ENCODE data around the gene MYO16. TPM values are rescaled to one million over a fixed set of nuclear protein-coding genes. Genes with fewer than 3 reads are reported as not detected.

The MYO16 gene
- total RNA-seq, 1 donor from 2014 or later, result 2.3 TPM

DNA sequence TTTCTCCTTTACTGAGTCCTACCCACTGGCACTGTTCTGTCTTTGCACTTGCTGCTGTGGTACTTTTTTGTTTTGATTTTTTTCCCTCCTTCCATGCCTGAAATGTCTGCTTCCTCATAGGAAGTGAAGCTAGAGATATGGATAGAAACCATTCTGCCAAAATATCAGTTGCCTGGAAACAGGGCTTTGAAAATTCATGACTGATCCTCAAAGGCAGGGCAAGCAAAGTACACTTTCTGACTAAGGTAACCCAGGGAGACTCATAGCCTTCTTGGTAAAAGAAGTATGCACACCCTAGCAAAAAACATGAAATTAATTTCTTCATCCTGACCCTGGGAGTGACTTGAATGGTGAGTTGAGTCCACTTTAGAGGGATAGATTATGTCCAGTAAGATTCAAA lies 329.8 kb downstream of the MYO16 start:
- no peak for DNase-seq (ENCODE audit: low spot score, unreplicated experiment)
- H3K4me3 Mint-ChIP-seq (ENCODE audit: low read depth), result no peak overlapping the region
- H3K4me1 Mint-ChIP-seq (ENCODE audit: low read depth), result peaks cover 5% of the 10 kb centered on the region
- TF ChIP-seq, protein P1, sequence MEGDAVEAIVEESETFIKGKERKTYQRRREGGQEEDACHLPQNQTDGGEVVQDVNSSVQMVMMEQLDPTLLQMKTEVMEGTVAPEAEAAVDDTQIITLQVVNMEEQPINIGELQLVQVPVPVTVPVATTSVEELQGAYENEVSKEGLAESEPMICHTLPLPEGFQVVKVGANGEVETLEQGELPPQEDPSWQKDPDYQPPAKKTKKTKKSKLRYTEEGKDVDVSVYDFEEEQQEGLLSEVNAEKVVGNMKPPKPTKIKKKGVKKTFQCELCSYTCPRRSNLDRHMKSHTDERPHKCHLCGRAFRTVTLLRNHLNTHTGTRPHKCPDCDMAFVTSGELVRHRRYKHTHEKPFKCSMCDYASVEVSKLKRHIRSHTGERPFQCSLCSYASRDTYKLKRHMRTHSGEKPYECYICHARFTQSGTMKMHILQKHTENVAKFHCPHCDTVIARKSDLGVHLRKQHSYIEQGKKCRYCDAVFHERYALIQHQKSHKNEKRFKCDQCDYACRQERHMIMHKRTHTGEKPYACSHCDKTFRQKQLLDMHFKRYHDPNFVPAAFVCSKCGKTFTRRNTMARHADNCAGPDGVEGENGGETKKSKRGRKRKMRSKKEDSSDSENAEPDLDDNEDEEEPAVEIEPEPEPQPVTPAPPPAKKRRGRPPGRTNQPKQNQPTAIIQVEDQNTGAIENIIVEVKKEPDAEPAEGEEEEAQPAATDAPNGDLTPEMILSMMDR (IDR thresholded peaks at IDR 0.05; ENCODE audit: unreplicated experiment), result no peak
- no peak overlapping the region for H3K27ac Mint-ChIP-seq
- H3K27me3 Mint-ChIP-seq, result peaks cover 4% of the 10 kb centered on the region
- H3K9me3 Mint-ChIP-seq (ENCODE audit: low read depth), result no peaks in the 10 kb centered on the region
- no peaks in the 10 kb centered on the region for H3K36me3 Mint-ChIP-seq (ENCODE audit: insufficient read depth)

DNA sequence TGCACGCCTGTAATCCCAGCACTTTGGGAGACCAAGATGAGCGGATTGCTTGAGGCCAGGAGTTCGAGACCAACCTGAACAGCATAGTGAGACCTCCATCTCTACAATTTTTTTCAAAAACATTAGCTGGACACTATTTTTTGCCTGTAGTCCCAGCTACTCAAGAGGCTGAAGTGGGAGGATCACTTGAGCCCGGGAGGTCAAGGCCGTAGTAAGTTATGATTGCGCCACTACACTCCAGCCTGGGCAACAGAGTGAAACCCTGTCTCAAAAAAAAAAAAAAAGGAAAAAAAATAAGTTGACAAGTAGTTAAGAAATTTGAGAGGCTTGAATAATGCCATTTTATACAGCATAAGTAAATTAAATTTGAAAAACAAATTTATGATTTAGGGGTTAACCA lies 330.6 kb downstream of the MYO16 start:
- Mint-ChIP-seq H3K27me3 (peaks cover 4% of the 10 kb centered on the region), H3K36me3 (ENCODE audit: insufficient read depth) (no peaks in the 10 kb centered on the region), H3K9me3 (ENCODE audit: low read depth) (no peaks in the 10 kb centered on the region), H3K4me3 (ENCODE audit: low read depth) (no peak overlapping the region), H3K27ac (no peak overlapping the region), H3K4me1 (ENCODE audit: low read depth) (peaks cover 5% of the 10 kb centered on the region)
- TF ChIP-seq, protein P1 (IDR thresholded peaks at IDR 0.05; ENCODE audit: unreplicated experiment), result no peak
- no peak for DNase-seq (ENCODE audit: low spot score, unreplicated experiment)

DNA sequence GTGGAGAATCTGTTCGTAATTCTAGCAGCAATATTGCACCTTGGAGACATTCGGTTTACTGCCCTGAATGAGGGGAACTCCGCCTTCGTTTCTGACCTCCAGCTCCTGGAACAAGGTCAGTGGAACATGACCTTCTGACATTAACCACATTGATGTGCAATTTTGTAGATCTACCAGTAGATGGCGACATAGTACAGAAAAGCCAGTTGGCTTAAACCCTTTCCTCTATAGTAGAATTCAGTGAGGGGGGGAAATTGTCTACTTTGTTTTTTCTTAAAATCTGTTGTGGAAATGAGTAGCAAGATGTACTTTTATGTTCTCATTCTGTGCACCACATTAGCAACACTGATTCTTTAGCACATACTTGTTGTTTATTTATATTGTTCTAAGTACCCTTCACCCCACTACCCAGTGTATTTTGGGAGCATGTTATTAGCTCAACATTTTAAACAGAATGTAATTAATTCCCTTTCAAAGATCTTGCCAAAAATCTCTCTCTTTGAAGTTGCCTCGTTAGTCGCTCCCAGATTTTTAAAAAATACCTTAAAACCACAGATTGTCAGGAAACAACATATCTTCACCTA lies 332.2 kb downstream of the MYO16 start:
- H3K9me3 Mint-ChIP-seq (ENCODE audit: low read depth), result no peaks in the 10 kb centered on the region
- no peak for DNase-seq (ENCODE audit: low spot score, unreplicated experiment)
- no peak overlapping the region for H3K27ac Mint-ChIP-seq
- H3K36me3 Mint-ChIP-seq (ENCODE audit: insufficient read depth), result no peaks in the 10 kb centered on the region
- peaks cover 5% of the 10 kb centered on the region for H3K4me1 Mint-ChIP-seq (ENCODE audit: low read depth)
- no peak overlapping the region for H3K4me3 Mint-ChIP-seq (ENCODE audit: low read depth)
- H3K27me3 Mint-ChIP-seq, result no peaks in the 10 kb centered on the region
- TF ChIP-seq, protein P1 (IDR thresholded peaks at IDR 0.05; ENCODE audit: unreplicated experiment), result peak; percentile 89

DNA sequence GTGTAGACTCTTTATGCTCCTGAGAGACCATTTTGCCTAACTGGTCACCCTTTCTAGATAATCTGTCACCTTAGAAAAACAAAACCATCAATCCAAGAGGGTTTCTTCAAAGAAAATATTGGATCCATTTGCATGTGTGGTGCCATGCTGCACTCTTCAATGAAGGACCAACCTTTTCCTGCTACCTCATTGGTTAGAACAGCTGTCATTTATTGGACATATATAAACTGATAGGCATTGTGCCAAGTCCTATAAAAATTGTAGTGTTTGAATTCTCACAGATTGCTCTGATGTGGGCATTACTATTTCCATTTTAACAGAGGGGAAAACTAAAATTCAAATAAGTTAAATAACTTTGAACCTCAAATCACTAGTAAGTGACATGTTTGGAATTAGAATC lies 333.2 kb downstream of the MYO16 start:
- H3K4me3 Mint-ChIP-seq (ENCODE audit: low read depth), result no peak overlapping the region
- TF ChIP-seq, protein P1 (IDR thresholded peaks at IDR 0.05; ENCODE audit: unreplicated experiment), result no peak
- no peak for DNase-seq (ENCODE audit: low spot score, unreplicated experiment)
- H3K27me3 Mint-ChIP-seq, result no peaks in the 10 kb centered on the region
- H3K4me1 Mint-ChIP-seq (ENCODE audit: low read depth), result peaks cover 5% of the 10 kb centered on the region
- no peaks in the 10 kb centered on the region for H3K36me3 Mint-ChIP-seq (ENCODE audit: insufficient read depth)
- H3K9me3 Mint-ChIP-seq (ENCODE audit: low read depth), result no peaks in the 10 kb centered on the region
- no peak overlapping the region for H3K27ac Mint-ChIP-seq

DNA sequence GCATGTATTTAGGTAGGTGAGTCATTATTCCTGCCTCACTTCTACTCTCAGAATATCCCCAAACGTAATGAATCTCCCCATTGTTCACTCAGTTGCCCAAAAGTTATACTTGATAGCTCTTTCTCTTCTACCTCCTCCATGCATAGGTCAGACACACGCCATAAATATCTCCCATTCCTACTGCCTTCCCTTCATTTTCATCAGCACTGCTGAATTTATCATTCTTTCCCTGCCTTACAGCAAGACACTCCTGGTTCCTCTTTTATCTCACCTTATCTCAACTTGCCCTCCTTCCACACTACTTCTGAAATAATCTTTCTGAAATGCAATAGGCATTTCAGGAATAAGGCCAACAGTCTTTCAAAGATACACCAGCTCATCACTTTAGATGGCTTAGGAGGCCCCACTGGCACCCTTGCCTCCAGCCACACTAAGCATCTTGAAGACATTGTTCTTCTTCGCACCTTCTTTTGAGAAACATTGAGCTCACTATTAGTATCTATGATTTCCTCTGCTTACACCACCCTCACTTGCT lies 333.9 kb downstream of the MYO16 start:
- TF ChIP-seq, protein P1 (IDR thresholded peaks at IDR 0.05; ENCODE audit: unreplicated experiment), result no peak
- H3K9me3 Mint-ChIP-seq (ENCODE audit: low read depth), result no peaks in the 10 kb centered on the region
- no peak overlapping the region for H3K27ac Mint-ChIP-seq
- no peak for DNase-seq (ENCODE audit: low spot score, unreplicated experiment)
- no peaks in the 10 kb centered on the region for H3K27me3 Mint-ChIP-seq
- H3K4me1 Mint-ChIP-seq (ENCODE audit: low read depth), result peaks cover 5% of the 10 kb centered on the region
- H3K4me3 Mint-ChIP-seq (ENCODE audit: low read depth), result no peak overlapping the region
- H3K36me3 Mint-ChIP-seq (ENCODE audit: insufficient read depth), result no peaks in the 10 kb centered on the region

Measured in progenitor cell of endocrine pancreas (in vitro differentiated cells).